Left renal pelvis (tissue), 4 donors: Measurements from ENCODE around the gene FAM171A2. TPM values are rescaled to one million over a fixed set of nuclear protein-coding genes. Genes with fewer than 3 reads are reported as not detected.

Experiments
- DNase-seq, 4 donors: peaks; one replicate each; pipeline ENCODE4 v3.0.0-alpha.2; 2013; ENCODE audit warnings: low read depth in 4 of 4, low spot score in 3 of 4
- polyA plus RNA-seq, 4 donors: library from polyadenylated mRNA; unstranded; fragments of 120-200 nt; gene quantifications; one replicate each; pipeline ENCODE4 v1.2.1, GENCODE V29; 2013; ENCODE audit not compliant: insufficient read length in 4 of 4

FAM171A2 gene
- polyA plus RNA-seq, 4 donors: 31.5 to 67.0 (median 43.9) TPM

- DNase-seq: peak; percentile 81 to 88 (median 86)
These were observed 38.9 kb downstream of the FAM171A2 start, which contains the start of gene SLC25A39 for GRCh38 chr17:44324571-44325275. SLC25A39 (minus strand) TSS chr17:44324823; CDS start chr17:44323562, 1,261 bp downstream.

- no peak for DNase-seq
These were observed 39.5 kb downstream of the FAM171A2 start for GRCh38 chr17:44324092-44324570.

- no peak for DNase-seq
These were observed 40.1 kb downstream of the FAM171A2 start for GRCh38 chr17:44323359-44324091.

- DNase-seq: no peak
These were observed 41.3 kb downstream of the FAM171A2 start for GRCh38 chr17:44322236-44322895.

- no peak for DNase-seq
These were observed 42.2 kb downstream of the FAM171A2 start for GRCh38 chr17:44321246-44322120.

GRCh38 chr17:44320066-44320465, 43.6 kb downstream of the FAM171A2 start:
- DNase-seq: no peak

GRCh38 chr17:44318077-44318892, 45.4 kb downstream of the FAM171A2 start:
- DNase-seq: no peak

- DNase-seq: no peak
These were observed 46.1 kb downstream of the FAM171A2 start for GRCh38 chr17:44317545-44317944.

GRCh38 chr17:44315760-44316731, 47.6 kb downstream of the FAM171A2 start:
- no peak for DNase-seq

GRCh38 chr17:44314869-44315661, 48.6 kb downstream of the FAM171A2 start:
- no peak for DNase-seq

GRCh38 chr17:44314524-44314868, 49.2 kb downstream of the FAM171A2 start:
- DNase-seq: no peak

GRCh38 chr17:44314031-44314430, 49.6 kb downstream of the FAM171A2 start:
- DNase-seq: no peak

- no peak for DNase-seq
These were observed 51.1 kb downstream of the FAM171A2 start for GRCh38 chr17:44312396-44313104.

GRCh38 chr17:44311562-44312181, 52.0 kb downstream of the FAM171A2 start:
- DNase-seq: no peak

- DNase-seq: no peak
These were observed 52.9 kb downstream of the FAM171A2 start for GRCh38 chr17:44310609-44311376.

- DNase-seq: no peak
These were observed 53.5 kb downstream of the FAM171A2 start for GRCh38 chr17:44310188-44310587.
